GM21825 (cell line): Measurements from ENCODE around the gene GPALPP1.
A peak's percentile ranks its signal among the peaks of the same experiment; 100 is the strongest.
"Not testable (repeated sequence)": the region's sequence is repeated elsewhere in the genome, so short reads cannot be mapped to it uniquely, and the experiment has no call there.

ENCODE experiments used
- ATAC-seq: cut with Tn5 transposase; IDR thresholded peaks from one replicate; pipeline ENCODE4 v1.9.1; 2021; ENCODE audit warnings: mild to moderate bottlenecking, moderate library complexity; ENCODE audit not compliant: unreplicated experiment

Gene GPALPP1

GRCh38 chr13:44989071-44989889, at the start of gene GPALPP1, which contains the start of gene NUFIP1:
GPALPP1 (plus strand) TSS chr13:44989538; CDS start chr13:44989655, 117 bp downstream.
NUFIP1 (minus strand) TSS chr13:44989471; CDS start chr13:44989436, 35 bp downstream.
- ATAC-seq = peak; percentile 95

- not testable (repeated sequence) for ATAC-seq
Observed at GRCh38 chr13:44943411-44943810, 45.9 kb upstream of the GPALPP1 start.

GRCh38 chr13:44951184-44951583, 38.2 kb upstream of the GPALPP1 start:
- ATAC-seq = no peak

- ATAC-seq = no peak
Observed at GRCh38 chr13:44952671-44953070, 36.7 kb upstream of the GPALPP1 start.

GRCh38 chr13:44954224-44954623, 35.1 kb upstream of the GPALPP1 start:
- no peak for ATAC-seq

- no peak for ATAC-seq
Observed at GRCh38 chr13:44955406-44955805, 33.9 kb upstream of the GPALPP1 start.

GRCh38 chr13:44961997-44962396, 27.3 kb upstream of the GPALPP1 start:
- no peak for ATAC-seq

- no peak for ATAC-seq
Observed at GRCh38 chr13:44967704-44968433, 21.5 kb upstream of the GPALPP1 start.

GRCh38 chr13:44968434-44968815, 20.9 kb upstream of the GPALPP1 start:
- no peak for ATAC-seq

- no peak for ATAC-seq
Observed at GRCh38 chr13:44969551-44970484, 19.5 kb upstream of the GPALPP1 start.

- no peak for ATAC-seq
Observed at GRCh38 chr13:44971656-44972595, 17.4 kb upstream of the GPALPP1 start.

GRCh38 chr13:44972956-44973581, 16.3 kb upstream of the GPALPP1 start:
- ATAC-seq = no peak

GRCh38 chr13:44974056-44974793, 15.1 kb upstream of the GPALPP1 start:
- peak; percentile 49 for ATAC-seq

GRCh38 chr13:44976196-44976595, 13.1 kb upstream of the GPALPP1 start:
- no peak for ATAC-seq

GRCh38 chr13:44976949-44977583, 12.3 kb upstream of the GPALPP1 start:
- no peak for ATAC-seq

GRCh38 chr13:44978328-44978727, 11.0 kb upstream of the GPALPP1 start:
- no peak for ATAC-seq

- ATAC-seq = peak; percentile 12
Observed at GRCh38 chr13:44989941-44990340, 603 bp downstream of the GPALPP1 start.

- no peak for ATAC-seq
Observed at GRCh38 chr13:45003417-45003816, 14.1 kb downstream of the GPALPP1 start.
